Globus pallidus (tissue), 1 donor: Measurements from ENCODE around the gene CHSY3.

Experiments
- DNase-seq: peaks from one replicate; pipeline ENCODE4 v3.0.0-alpha.2; 2015; ENCODE audit warnings: low spot score

The CHSY3 gene

GRCh38 chr5:130096483-130096882, 192.2 kb downstream of the CHSY3 start:
- DNase-seq: no peak

- no peak for DNase-seq
Measured at GRCh38 chr5:130099008-130099407, 194.7 kb downstream of the CHSY3 start.

DNA sequence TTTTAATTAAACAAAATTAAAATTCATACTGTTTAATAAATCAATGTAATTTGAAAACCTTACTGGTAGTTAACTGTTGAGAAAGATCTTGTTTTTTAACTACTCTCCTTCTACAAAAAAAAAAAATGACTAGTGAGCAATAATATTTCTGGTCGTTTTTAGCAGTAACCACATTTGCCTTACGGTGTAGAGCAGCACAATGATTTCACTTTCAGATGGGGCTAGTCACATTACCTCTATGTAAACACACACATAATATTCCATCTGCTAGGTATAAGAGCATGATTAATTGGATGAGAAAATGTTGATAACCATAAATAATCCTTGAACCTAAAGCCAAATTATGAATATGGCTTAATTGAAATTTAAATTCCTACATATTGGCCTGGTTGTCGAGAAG, 198.1 kb downstream of the CHSY3 start:
- DNase-seq: no peak

DNA sequence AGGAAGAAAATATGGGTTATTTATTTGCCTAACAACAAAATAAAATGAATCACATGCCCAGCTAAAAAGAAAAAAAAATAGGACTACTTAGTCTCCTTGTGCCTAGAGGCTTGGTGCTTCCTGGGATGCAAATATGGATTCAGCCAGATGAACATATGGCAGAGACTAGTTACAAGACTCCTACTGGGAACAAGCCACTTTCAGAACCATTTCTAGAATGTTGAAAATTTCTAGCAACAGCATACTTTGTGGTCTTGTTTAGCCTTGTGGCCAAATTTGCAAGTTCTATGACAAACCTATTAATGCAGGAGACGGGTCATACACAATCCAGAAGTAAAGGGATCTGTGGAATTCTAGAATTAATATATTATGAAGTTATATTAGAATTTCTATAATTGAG, 198.7 kb downstream of the CHSY3 start:
- DNase-seq: no peak

- DNase-seq: no peak
Measured at GRCh38 chr5:130104895-130105688, 200.8 kb downstream of the CHSY3 start.

DNA sequence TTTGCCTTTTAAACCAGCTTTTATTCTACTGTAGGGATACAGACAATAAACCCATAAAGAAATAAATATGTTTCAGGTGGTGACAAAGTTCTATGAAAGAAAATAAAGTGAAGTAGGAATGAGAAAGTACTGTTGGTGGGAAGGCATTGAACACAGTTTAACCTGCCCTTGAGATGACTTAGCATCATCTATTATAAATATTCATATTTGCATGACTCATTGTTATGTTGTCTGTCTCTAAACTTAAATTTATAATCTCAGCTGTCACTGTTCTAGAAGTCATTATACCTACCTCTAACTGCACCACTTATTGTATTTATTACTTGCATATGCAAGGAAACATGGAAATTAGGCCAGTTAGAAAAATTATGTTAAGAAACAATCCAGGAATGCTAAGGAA, 202.2 kb downstream of the CHSY3 start:
- no peak for DNase-seq

GRCh38 chr5:130109152-130109551, 204.9 kb downstream of the CHSY3 start:
- peak; percentile 20 for DNase-seq

- no peak for DNase-seq
Measured at GRCh38 chr5:130110328-130110727, 206.1 kb downstream of the CHSY3 start.

DNA sequence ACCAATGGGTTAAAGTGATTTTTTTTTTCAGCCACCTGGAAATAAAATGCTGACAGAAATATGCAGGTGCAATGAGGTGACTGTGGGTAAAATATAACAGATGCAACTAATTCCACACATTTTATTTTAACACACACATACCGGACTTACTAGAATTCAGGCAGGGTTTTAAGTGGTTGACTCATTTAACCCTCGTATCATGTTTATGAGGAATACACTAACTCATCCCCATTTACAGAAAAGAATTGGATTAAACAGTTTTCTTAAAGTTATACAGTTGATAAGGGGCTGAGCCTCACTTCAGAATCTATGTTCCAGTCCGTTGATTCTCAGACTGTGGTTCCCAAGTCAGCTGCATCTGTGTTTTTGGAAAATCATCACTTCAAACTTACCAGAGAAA, 207.5 kb downstream of the CHSY3 start:
- DNase-seq: no peak

GRCh38 chr5:130112246-130112645, 208.0 kb downstream of the CHSY3 start:
- DNase-seq: no peak

GRCh38 chr5:130115686-130116085, 211.4 kb downstream of the CHSY3 start:
- DNase-seq: peak; percentile 22

DNA sequence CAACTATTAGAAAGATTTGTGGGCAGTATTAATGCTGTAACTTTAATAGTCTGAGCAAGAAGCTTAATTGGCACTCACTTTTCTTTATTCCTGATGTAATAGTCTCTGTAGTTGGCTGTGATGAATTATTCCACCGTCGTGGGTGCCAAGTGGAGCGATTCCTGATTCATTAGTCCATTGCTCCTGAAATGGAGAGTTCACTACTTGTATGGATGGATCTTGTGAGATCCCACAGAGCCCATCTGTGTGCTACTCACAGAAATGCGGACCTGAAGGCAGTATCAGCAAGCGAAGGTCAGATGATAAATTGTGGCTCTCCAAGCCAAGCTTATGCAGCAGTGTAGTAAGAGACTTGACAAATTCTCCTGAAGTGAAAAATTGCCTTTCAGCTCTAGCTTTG, 212.2 kb downstream of the CHSY3 start:
- DNase-seq: no peak

GRCh38 chr5:130116972-130117371, 212.7 kb downstream of the CHSY3 start:
- DNase-seq: no peak

DNA sequence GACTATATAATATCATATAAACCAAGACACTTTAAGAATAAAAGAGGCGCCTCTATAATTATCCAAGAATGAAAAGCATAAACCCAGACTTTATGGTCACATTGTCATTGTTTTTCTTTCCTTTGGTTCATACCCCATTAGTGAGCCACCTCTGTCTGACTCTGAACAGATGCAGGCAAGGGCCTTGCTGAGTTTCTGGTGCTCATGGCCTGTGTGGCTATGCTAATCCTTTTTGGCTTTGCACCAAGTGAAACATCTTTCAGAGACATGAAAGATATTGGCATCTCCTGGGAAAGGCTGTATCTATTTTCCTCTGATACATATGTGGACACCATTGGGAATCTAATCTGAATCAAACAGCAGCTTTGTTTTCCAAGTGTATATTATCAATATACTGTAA, 222.5 kb downstream of the CHSY3 start:
- no peak for DNase-seq

- no peak for DNase-seq
Measured at GRCh38 chr5:130135506-130135905, 231.2 kb downstream of the CHSY3 start.

DNA sequence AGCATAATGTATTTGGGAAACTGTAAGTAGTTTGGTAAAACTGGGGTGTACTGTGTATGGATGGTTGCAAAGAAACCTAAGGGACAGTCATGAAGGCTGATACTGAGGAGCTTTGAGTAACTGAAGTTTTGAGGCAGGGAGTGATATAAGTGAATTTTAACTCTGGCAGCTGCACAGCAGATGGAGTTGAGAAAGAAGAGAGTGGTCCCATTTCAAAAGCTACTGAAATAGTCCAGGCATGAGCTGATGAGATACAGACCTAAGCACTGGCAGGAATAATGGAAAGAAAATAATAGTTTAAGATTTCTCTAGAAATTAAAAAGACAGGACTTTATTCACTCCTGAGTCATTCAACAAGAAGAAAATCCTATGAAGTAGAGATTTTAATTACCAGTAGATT, 232.0 kb downstream of the CHSY3 start:
- DNase-seq: no peak

GRCh38 chr5:130137681-130138080, 233.4 kb downstream of the CHSY3 start:
- DNase-seq: no peak

DNA sequence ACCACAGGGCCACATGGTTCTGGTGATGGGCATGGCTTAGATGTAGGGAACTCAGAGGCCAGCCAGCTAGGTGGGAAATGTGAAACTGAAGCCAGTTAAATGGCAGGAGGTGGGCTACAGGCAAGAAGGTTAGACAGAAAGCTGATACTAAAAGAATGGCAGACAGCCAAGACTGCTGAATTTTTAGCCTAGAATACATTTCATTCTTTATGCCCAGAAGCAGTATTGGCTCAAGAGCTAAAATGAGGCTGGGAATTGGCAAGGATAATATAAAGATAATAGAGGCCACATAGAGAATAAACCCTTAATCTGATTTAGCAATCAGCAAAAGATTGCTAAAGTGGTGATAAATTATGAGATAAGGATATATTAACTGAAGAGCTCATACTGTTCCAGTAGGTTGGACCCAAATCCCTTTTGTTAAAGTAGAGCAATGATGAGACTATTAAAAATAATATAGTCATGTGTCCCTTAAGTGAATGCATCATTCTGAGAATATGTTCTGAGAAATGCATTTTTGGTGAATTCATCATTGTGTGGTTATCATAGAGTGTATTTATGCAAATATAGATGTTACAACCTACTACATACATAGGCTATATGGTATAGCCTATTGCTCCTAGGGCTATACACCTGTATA, 234.3 kb downstream of the CHSY3 start:
- no peak for DNase-seq

DNA sequence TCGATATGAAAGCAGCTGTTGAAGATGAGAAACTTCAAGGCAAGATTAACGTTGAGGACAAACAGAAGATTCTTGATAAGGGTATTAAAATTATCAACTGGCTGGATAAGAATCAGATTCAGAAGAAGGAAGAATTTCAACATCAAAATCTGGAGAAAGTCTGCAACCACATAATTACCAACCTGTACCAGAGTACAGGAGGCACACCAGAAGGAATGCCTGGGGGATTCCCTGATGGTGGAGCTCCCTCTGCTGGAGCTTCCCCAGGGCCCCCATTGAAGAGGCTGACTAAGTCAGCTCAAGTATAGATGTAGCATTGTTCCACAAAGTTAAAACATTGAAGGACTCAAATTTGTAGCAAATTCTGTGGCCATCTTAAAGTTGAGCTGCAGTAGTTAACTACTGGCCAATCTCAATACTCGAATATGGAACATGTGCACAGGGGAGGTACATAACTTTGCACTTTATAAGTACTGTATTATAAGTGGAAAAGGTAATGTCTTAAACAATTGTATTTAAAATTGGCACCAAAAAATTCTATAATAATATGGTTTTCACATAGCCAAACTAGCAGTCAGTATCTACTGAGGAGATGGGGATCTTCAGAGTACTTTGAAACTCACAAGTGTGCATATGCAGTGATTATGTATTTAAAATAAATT, 237.5 kb downstream of the CHSY3 start:
- DNase-seq: peak; percentile 29

DNA sequence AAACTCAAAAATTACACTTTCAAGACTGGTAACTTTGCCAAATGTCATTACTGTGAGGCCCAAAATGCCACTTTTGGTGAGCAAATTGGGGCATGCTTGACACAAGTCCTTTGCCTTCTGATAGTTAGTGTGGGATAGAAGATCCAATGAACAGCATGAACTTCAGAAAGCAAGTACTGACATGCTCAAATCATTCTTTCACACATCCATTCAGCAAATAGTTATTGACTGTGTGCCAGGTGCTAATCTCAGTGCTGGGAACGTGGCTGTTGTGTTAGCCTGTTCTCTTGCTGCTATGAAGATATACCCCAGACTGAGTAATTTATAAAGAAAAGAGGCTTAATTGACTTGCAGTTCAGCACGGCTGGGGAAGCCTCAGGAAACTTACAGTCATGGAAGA, 247.0 kb downstream of the CHSY3 start:
- no peak for DNase-seq

DNA sequence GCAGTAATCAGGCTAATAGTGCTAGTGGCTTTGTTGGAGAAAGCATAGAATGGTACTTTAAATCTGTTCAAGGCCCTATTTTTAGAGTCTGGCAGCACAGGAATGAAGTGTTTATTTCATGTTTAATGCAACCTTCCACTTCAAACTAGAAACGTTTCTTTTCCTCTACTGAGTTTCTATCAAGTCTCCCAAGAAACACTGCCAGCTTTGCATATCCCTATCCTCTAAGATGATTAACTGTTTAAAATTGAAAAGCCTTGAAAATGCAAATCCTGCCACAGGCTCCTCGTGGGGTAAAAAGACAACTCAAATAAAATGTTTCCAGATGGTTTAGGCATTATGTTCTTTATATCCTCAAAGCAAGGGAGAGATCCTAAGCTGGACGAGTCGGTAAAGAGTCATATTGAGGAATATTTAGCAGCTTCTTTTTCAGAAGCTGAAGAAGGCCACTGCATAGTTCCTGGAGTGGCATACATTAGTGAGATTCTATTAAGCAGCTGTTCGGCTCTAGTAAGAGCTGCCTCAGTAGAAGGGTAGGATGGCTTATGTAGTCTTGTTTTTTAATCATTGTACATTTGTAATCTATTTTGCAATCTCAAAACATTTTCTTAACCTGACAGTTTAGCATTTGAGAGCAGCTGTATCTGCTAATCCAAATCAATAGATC, 251.2 kb downstream of the CHSY3 start:
- DNase-seq: no peak

- DNase-seq: no peak
Measured at GRCh38 chr5:130158036-130158435, 253.8 kb downstream of the CHSY3 start.

DNA sequence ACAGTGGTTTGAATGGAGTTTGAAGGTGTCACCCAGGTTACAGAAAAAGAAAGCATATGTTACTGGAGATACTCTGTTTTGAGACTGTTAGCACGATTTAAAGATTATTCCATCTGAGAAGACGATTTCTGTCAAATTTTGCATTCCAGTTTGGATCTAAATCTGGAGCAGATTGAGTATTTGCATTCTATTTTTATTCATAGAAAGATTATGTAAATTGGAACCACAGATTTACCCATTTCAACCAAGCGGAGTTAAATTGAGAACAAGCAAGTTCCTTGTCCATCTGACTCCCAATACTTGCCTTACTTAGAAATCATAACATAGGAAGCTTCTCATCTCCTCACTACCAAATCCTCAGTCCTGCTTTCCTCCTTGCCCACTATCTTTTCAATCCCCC, 255.7 kb downstream of the CHSY3 start:
- no peak for DNase-seq
